Keratinocyte (primary cell): ENCODE results near the gene PACC1.
"Not testable (repeated sequence)": the region's sequence is repeated elsewhere in the genome, so short reads cannot be mapped to it uniquely, and the experiment has no call there.

ENCODE experiments used
- CTCF ChIP-seq, 3 experiments: IDR thresholded peaks in 1 of 3; conservative IDR thresholded peaks in 1 of 3; optimal IDR thresholded peaks in 1 of 3; 2 replicates in 2 of 3; 3 replicates in 1 of 3; pipeline versions ENCODE3 to v1.5.1; 2011; ENCODE audit warnings: low read length in 3 of 3, mild to moderate bottlenecking in 3 of 3, moderate library complexity in 2 of 3, control low read depth in 1 of 3, inconsistent platforms in 1 of 3; ENCODE audit not compliant: insufficient read depth in 2 of 3; ENCODE audit errors: extremely low read depth in 1 of 3
- EZH2 ChIP-seq: IDR thresholded peaks from one replicate; pipeline ENCODE4 v1.6.1; 2012; ENCODE audit warnings: inconsistent platforms, mild to moderate bottlenecking, low read length, moderate library complexity

- TF ChIP-seq EZH2; CTCF (optimal IDR thresholded peaks at IDR 0.05 in 1 of 3, IDR thresholded peaks at IDR 0.05 in 1 of 3, conservative IDR thresholded peaks at IDR 0.05 in 1 of 3; ENCODE audit: extremely low read depth in 1 of 3, insufficient read depth in 2 of 3, low read length in 3 of 3): not testable (repeated sequence)
Measured at GRCh38 chr1:212321031-212321430, 93.7 kb downstream of the PACC1 start.
